ENCODE measurements around the gene GOT2.

GRCh38 chr16:58658796-58659211 lies 75.3 kb downstream of the GOT2 start:
- TF ChIP-seq, protein P1, sequence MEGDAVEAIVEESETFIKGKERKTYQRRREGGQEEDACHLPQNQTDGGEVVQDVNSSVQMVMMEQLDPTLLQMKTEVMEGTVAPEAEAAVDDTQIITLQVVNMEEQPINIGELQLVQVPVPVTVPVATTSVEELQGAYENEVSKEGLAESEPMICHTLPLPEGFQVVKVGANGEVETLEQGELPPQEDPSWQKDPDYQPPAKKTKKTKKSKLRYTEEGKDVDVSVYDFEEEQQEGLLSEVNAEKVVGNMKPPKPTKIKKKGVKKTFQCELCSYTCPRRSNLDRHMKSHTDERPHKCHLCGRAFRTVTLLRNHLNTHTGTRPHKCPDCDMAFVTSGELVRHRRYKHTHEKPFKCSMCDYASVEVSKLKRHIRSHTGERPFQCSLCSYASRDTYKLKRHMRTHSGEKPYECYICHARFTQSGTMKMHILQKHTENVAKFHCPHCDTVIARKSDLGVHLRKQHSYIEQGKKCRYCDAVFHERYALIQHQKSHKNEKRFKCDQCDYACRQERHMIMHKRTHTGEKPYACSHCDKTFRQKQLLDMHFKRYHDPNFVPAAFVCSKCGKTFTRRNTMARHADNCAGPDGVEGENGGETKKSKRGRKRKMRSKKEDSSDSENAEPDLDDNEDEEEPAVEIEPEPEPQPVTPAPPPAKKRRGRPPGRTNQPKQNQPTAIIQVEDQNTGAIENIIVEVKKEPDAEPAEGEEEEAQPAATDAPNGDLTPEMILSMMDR (IDR thresholded peaks at IDR 0.05; ENCODE audit: poor library complexity, severe bottlenecking): no peak
- TF ChIP-seq RAD21 (conservative IDR thresholded peaks at IDR 0.05) (no peak), MXI1 (conservative IDR thresholded peaks at IDR 0.05; ENCODE audit: poor library complexity, severe bottlenecking) (no peak), EP300 (conservative IDR thresholded peaks at IDR 0.05; ENCODE audit: poor library complexity, severe bottlenecking) (no peak), EZH2 (IDR thresholded peaks at IDR 0.05; ENCODE audit: borderline replicate concordance, insufficient read depth, low read length, poor library complexity, severe bottlenecking) (no peak)
- TF ChIP-seq, protein P2, sequence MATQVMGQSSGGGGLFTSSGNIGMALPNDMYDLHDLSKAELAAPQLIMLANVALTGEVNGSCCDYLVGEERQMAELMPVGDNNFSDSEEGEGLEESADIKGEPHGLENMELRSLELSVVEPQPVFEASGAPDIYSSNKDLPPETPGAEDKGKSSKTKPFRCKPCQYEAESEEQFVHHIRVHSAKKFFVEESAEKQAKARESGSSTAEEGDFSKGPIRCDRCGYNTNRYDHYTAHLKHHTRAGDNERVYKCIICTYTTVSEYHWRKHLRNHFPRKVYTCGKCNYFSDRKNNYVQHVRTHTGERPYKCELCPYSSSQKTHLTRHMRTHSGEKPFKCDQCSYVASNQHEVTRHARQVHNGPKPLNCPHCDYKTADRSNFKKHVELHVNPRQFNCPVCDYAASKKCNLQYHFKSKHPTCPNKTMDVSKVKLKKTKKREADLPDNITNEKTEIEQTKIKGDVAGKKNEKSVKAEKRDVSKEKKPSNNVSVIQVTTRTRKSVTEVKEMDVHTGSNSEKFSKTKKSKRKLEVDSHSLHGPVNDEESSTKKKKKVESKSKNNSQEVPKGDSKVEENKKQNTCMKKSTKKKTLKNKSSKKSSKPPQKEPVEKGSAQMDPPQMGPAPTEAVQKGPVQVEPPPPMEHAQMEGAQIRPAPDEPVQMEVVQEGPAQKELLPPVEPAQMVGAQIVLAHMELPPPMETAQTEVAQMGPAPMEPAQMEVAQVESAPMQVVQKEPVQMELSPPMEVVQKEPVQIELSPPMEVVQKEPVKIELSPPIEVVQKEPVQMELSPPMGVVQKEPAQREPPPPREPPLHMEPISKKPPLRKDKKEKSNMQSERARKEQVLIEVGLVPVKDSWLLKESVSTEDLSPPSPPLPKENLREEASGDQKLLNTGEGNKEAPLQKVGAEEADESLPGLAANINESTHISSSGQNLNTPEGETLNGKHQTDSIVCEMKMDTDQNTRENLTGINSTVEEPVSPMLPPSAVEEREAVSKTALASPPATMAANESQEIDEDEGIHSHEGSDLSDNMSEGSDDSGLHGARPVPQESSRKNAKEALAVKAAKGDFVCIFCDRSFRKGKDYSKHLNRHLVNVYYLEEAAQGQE (IDR thresholded peaks at IDR 0.05; ENCODE audit: borderline replicate concordance): no peak
